ENCODE measurements around the gene NKD1. TPM values are rescaled to one million over a fixed set of nuclear protein-coding genes. Genes with fewer than 3 reads are reported as not detected.

The NKD1 gene
- total RNA-seq, 2 donors from 2014 or later: 7.0 to 13.8 TPM

GRCh38 chr16:50642349-50642748, 94.2 kb downstream of the NKD1 start:
- no peaks in the 10 kb centered on the region for H3K27me3 ChIP-seq (replicated peaks; ENCODE audit: insufficient read depth)
- no peak overlapping the region for H3K27ac ChIP-seq
- intact Hi-C loops (cut with DNase I): loop anchor here (5.0 kb wide), 1 partner anchor 270 kb away; no protein-coding TSS in a partner anchor
- no peaks in the 10 kb centered on the region for H3K36me3 ChIP-seq
- no peak for DNase-seq (ENCODE audit: low spot score)
- WGBS: 85% methylated on average over 5 of the region's 5 CpGs
- H3K4me1 ChIP-seq (replicated peaks): no peaks in the 10 kb centered on the region
- no peaks in the 10 kb centered on the region for H3K9me3 ChIP-seq
- TF ChIP-seq, protein P1, sequence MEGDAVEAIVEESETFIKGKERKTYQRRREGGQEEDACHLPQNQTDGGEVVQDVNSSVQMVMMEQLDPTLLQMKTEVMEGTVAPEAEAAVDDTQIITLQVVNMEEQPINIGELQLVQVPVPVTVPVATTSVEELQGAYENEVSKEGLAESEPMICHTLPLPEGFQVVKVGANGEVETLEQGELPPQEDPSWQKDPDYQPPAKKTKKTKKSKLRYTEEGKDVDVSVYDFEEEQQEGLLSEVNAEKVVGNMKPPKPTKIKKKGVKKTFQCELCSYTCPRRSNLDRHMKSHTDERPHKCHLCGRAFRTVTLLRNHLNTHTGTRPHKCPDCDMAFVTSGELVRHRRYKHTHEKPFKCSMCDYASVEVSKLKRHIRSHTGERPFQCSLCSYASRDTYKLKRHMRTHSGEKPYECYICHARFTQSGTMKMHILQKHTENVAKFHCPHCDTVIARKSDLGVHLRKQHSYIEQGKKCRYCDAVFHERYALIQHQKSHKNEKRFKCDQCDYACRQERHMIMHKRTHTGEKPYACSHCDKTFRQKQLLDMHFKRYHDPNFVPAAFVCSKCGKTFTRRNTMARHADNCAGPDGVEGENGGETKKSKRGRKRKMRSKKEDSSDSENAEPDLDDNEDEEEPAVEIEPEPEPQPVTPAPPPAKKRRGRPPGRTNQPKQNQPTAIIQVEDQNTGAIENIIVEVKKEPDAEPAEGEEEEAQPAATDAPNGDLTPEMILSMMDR (IDR thresholded peaks at IDR 0.05): no peak
- TF ChIP-seq POLR2A (IDR thresholded peaks at IDR 0.05) (no peak), POLR2AphosphoS5 (IDR thresholded peaks at IDR 0.05) (no peak)
- no peak overlapping the region for H3K4me3 ChIP-seq

GRCh38 chr16:50643192-50643591, 95.0 kb downstream of the NKD1 start:
- intact Hi-C loops (cut with DNase I): loop anchor here (5.0 kb wide), 1 partner anchor 271 kb away; no protein-coding TSS in a partner anchor
- WGBS: 87% methylated on average over 4 of the region's 4 CpGs
- Histone ChIP-seq H3K4me3 (no peak overlapping the region), H3K4me1 (replicated peaks) (no peaks in the 10 kb centered on the region), H3K9me3 (no peaks in the 10 kb centered on the region), H3K36me3 (no peaks in the 10 kb centered on the region), H3K27ac (no peak overlapping the region), H3K27me3 (replicated peaks; ENCODE audit: insufficient read depth) (no peaks in the 10 kb centered on the region)
- DNase-seq (ENCODE audit: low spot score): no peak
- TF ChIP-seq POLR2A (IDR thresholded peaks at IDR 0.05) (no peak), POLR2AphosphoS5 (IDR thresholded peaks at IDR 0.05) (no peak)
- TF ChIP-seq, protein P1 (IDR thresholded peaks at IDR 0.05): no peak

DNA sequence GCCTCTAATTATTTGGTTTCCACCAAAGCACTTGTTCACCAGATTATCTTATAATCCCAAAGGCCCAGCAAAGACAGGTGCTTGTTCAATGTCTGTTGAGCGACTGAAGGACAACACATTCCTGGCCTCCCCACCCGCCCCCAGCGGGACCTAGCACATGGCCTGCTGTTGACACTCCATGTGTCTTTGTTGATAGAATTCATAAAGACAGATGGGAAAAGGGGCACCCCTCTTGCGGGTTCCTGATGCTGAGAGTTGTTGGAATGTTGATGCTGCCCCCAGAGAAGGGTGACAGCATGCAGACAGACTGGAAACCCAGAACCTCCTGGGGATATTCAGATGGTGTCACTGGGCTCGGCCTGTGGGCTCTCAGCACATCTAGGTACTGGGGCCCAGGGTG, 96.0 kb downstream of the NKD1 start:
- H3K4me1 ChIP-seq (replicated peaks): no peaks in the 10 kb centered on the region
- TF ChIP-seq POLR2AphosphoS5 (IDR thresholded peaks at IDR 0.05): no peak
- no peak for TF ChIP-seq POLR2A (IDR thresholded peaks at IDR 0.05)
- TF ChIP-seq, protein P1 (IDR thresholded peaks at IDR 0.05): no peak
- WGBS: 94% methylated on average over 5 of the region's 5 CpGs
- H3K4me3 ChIP-seq: no peak overlapping the region
- H3K36me3 ChIP-seq: no peaks in the 10 kb centered on the region
- intact Hi-C loops (cut with DNase I): loop anchor here (5.0 kb wide), 1 partner anchor 272 kb away; no protein-coding TSS in a partner anchor
- H3K27me3 ChIP-seq (replicated peaks; ENCODE audit: insufficient read depth): no peaks in the 10 kb centered on the region
- DNase-seq (ENCODE audit: low spot score): no peak
- H3K9me3 ChIP-seq: no peaks in the 10 kb centered on the region
- no peak overlapping the region for H3K27ac ChIP-seq

DNA sequence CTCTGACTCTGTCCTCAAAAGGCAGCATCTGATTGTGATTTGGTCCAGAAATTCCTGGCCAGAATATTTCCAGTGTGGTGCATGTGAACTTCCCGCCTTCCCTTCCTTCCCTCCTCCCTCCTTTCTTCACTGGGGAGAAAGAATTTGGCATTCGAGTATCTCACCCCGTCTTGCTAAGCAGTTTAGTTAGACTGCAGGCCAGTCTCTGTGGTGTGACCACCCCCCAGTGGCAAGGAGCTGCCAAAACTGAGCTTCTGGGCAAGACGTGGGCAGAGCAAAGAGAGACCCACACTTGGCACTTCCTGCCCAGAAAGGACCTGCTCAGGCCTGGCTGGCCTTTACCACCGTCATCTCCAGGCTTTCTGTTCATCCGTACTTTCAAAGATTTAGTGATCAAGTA, 96.5 kb downstream of the NKD1 start:
- DNase-seq (ENCODE audit: low spot score): no peak
- H3K4me3 ChIP-seq: no peak overlapping the region
- TF ChIP-seq, protein P1 (IDR thresholded peaks at IDR 0.05): peak in 2 of 4 experiments; percentile 30 to 51
- TF ChIP-seq POLR2A (IDR thresholded peaks at IDR 0.05): no peak
- intact Hi-C loops (cut with DNase I): loop anchor here (5.0 kb wide), 1 partner anchor 272 kb away; no protein-coding TSS in a partner anchor
- H3K27me3 ChIP-seq (replicated peaks; ENCODE audit: insufficient read depth): no peaks in the 10 kb centered on the region
- no peaks in the 10 kb centered on the region for H3K4me1 ChIP-seq (replicated peaks)
- WGBS: 48% methylated on average over 6 of the region's 6 CpGs
- no peak overlapping the region for H3K27ac ChIP-seq
- H3K36me3 ChIP-seq: no peaks in the 10 kb centered on the region
- no peaks in the 10 kb centered on the region for H3K9me3 ChIP-seq

GRCh38 chr16:50645563-50646220, 97.5 kb downstream of the NKD1 start:
- H3K9me3 ChIP-seq: no peaks in the 10 kb centered on the region
- TF ChIP-seq, protein P1 (IDR thresholded peaks at IDR 0.05): no peak
- TF ChIP-seq POLR2A (IDR thresholded peaks at IDR 0.05) (no peak), POLR2AphosphoS5 (IDR thresholded peaks at IDR 0.05) (no peak)
- intact Hi-C loops (cut with DNase I): no loop called here
- no peak overlapping the region for H3K4me3 ChIP-seq
- no peak overlapping the region for H3K27ac ChIP-seq
- no peaks in the 10 kb centered on the region for H3K4me1 ChIP-seq (replicated peaks)
- 35% methylated on average over 20 of the region's 20 CpGs for WGBS
- no peaks in the 10 kb centered on the region for H3K27me3 ChIP-seq (replicated peaks; ENCODE audit: insufficient read depth)
- no peaks in the 10 kb centered on the region for H3K36me3 ChIP-seq
- DNase-seq (ENCODE audit: low spot score): no peak
